Measurements from ENCODE around the gene KCNH2.
"Not testable (repeated sequence)": the region's sequence is repeated elsewhere in the genome, so short reads cannot be mapped to it uniquely, and the experiment has no call there.

Gene KCNH2, protein sequence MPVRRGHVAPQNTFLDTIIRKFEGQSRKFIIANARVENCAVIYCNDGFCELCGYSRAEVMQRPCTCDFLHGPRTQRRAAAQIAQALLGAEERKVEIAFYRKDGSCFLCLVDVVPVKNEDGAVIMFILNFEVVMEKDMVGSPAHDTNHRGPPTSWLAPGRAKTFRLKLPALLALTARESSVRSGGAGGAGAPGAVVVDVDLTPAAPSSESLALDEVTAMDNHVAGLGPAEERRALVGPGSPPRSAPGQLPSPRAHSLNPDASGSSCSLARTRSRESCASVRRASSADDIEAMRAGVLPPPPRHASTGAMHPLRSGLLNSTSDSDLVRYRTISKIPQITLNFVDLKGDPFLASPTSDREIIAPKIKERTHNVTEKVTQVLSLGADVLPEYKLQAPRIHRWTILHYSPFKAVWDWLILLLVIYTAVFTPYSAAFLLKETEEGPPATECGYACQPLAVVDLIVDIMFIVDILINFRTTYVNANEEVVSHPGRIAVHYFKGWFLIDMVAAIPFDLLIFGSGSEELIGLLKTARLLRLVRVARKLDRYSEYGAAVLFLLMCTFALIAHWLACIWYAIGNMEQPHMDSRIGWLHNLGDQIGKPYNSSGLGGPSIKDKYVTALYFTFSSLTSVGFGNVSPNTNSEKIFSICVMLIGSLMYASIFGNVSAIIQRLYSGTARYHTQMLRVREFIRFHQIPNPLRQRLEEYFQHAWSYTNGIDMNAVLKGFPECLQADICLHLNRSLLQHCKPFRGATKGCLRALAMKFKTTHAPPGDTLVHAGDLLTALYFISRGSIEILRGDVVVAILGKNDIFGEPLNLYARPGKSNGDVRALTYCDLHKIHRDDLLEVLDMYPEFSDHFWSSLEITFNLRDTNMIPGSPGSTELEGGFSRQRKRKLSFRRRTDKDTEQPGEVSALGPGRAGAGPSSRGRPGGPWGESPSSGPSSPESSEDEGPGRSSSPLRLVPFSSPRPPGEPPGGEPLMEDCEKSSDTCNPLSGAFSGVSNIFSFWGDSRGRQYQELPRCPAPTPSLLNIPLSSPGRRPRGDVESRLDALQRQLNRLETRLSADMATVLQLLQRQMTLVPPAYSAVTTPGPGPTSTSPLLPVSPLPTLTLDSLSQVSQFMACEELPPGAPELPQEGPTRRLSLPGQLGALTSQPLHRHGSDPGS

GRCh38 chr7:150978126-150978789, at the start of gene KCNH2:
Gene KCNH2 (minus strand): TSS chr7:150978321. CDS start chr7:150977913, 408 bp downstream.
- no peak for DNase-seq (ENCODE audit: low read depth in 2 of 2)

DNA sequence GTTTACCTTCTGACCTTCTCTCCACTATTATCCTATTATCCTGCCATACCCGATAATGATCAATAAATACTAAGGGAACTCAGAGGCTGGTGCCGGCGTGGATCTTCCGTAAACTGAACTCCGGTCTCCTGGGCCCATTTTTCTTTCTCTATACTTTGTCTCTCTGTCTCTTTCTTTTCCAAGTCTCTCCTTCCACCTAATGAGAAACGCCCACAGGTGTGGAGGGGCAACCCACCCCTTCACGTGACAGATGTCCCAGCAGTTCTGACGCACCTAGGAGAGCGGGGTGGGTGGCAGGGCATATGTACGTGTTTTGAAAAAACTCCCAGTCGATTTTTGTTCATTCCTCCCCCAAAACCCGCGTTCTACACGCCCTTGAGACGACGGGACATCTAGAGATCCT, 49.6 kb upstream of the KCNH2 start:
- DNase-seq (ENCODE audit: low read depth in 2 of 2): not testable (repeated sequence)

- DNase-seq (ENCODE audit: low read depth in 2 of 2): not testable (repeated sequence)
These were observed 48.9 kb upstream of the KCNH2 start for GRCh38 chr7:151026771-151027727.

- DNase-seq (ENCODE audit: low read depth in 2 of 2): no peak
These were observed 48.0 kb upstream of the KCNH2 start for GRCh38 chr7:151025924-151026671.

- DNase-seq (ENCODE audit: low read depth in 2 of 2): no peak
These were observed 46.4 kb upstream of the KCNH2 start, which contains the start of gene ATG9B for GRCh38 chr7:151024435-151025056. Gene ATG9B (minus strand): TSS chr7:151024494. CDS start chr7:151024423, 71 bp downstream.

DNA sequence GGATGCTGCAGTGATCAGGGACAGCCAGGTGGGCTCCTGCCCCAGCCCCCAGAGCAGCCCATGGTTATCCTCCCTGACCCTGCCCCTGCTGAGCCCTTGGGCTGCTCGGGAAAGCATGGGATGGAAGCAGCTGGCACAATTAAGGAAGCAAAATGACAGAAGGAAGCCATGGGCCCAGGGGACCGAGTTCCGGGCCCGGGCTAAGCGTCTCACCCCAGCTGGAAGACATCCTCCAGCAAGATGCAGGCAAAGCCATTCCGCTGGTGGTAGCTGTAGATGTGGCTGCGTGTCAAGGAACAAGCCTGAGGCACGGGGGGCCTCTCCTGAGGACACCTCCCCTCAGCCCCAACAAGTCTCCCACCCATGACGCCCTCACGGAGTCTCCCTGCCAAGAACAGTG, 45.1 kb upstream of the KCNH2 start:
- DNase-seq (ENCODE audit: low read depth in 2 of 2): no peak

- DNase-seq (ENCODE audit: low read depth in 2 of 2): no peak
These were observed 42.1 kb upstream of the KCNH2 start for GRCh38 chr7:151020231-151020630.

- DNase-seq (ENCODE audit: low read depth in 2 of 2): no peak
These were observed 41.0 kb upstream of the KCNH2 start for GRCh38 chr7:151019130-151019447.

GRCh38 chr7:151018421-151019129, 40.5 kb upstream of the KCNH2 start:
- no peak for DNase-seq (ENCODE audit: low read depth in 2 of 2)

DNA sequence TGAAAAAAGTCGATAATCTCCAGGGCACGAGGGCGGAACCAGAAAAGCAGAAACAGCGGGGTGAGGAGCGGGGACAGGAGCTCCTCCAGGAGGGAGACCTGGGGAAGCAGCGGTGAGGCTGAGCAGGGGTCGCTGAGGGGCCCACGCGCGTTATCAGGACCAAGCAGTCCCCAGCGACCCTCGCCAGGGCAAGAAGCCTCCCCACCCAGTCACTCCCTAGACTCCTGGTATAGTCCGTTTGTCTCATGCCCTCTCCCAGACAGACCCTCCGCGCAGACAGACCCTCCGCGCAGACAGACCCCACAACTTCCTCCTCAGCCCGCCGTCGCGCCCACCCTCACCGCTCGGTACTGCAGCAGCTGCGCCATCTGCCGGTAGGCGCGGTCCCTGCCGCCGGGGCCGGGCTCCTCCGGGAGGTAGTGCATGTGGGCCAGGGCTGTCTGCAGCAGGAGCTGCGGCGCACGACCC, 39.9 kb upstream of the KCNH2 start:
- peak; percentile 75 to 76 for DNase-seq (ENCODE audit: low read depth in 2 of 2)

DNA sequence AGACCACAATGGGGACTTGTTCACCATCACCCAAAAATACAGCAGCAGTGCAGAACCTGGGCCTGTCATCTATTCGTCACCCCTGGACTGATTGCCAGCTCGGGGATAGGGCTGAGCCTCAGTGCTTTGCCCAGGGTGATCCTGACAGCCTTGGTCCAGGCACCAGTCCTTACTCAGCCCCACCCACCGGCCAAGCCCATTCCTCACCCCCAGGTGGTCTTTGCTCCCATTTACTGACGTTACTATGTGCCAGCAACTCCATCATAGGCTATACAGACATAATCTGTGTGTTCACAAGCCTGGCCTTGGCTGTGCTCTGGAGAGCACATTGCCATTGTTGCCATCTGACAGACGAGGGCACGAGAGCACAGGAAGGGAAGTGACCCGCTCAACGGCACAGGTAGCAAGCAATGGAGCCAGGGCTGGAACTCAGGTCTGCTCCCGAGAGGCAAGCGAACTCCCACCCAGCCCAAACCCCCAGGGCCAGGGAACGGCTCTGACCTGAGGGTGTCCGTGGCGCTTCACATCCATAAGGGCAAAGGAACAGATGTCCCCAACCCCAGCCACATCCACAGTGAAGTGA, 39.3 kb upstream of the KCNH2 start:
- DNase-seq (ENCODE audit: low read depth in 2 of 2): no peak

GRCh38 chr7:151016942-151017341, 38.8 kb upstream of the KCNH2 start:
- no peak for DNase-seq (ENCODE audit: low read depth in 2 of 2)

- DNase-seq (ENCODE audit: low read depth in 2 of 2): no peak
These were observed 38.4 kb upstream of the KCNH2 start for GRCh38 chr7:151016505-151016904.

DNA sequence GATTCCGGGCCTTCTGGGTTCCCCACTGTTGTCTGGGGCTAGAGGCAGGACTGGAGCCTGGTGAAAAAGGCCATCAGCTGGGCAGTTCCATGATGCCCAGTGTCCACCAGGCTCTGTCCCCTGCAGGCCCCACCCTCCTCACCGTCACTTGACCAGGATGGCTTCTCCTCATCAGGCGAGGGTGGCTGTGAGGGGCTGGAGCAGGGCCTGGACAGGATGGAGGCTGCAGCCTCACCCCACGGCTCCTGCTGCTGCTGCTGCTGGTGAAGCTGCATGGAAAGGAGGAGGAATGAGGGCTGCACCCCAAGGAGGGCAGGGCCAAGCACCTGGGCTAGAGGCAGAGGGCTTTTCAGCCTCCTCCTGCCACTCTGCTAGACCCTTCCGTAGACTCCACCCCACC, 37.8 kb upstream of the KCNH2 start:
- DNase-seq (ENCODE audit: low read depth in 2 of 2): no peak

- no peak for DNase-seq (ENCODE audit: low read depth in 2 of 2)
These were observed 36.8 kb upstream of the KCNH2 start for GRCh38 chr7:151014950-151015349.

- peak; percentile 63 to 77 for DNase-seq (ENCODE audit: low read depth in 2 of 2)
These were observed 35.8 kb upstream of the KCNH2 start for GRCh38 chr7:151013733-151014497.

DNA sequence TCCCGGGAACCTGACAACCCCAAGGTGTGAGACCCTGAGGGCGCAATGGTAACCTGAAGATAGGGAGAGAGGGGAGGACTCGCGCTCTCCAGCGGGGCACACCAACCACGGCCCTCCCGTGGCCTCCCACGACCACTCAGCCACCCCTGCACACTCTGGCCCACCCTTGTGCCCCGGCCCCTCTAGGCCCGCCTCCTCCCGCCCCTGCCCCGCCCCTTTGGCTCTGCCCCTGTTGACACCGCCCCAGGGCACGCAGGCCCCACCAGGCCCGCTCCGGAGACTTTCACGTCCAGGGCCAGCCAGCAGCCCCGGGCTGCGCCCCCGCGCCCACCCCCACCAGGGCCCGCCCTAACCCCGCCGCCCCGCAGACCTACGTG, 35.2 kb upstream of the KCNH2 start:
- DNase-seq (ENCODE audit: low read depth in 2 of 2): no peak
